ENCODE results near the gene FAM193B. TPM values are rescaled to one million over a fixed set of nuclear protein-coding genes. Genes with fewer than 3 reads are reported as not detected.

The FAM193B gene
- total and polyA plus RNA-seq, 2 of the 13 experiments (the other 11 are each of a cell fraction or from before 2014, with no cell fraction given), result 21.2 to 40.9 TPM

DNA sequence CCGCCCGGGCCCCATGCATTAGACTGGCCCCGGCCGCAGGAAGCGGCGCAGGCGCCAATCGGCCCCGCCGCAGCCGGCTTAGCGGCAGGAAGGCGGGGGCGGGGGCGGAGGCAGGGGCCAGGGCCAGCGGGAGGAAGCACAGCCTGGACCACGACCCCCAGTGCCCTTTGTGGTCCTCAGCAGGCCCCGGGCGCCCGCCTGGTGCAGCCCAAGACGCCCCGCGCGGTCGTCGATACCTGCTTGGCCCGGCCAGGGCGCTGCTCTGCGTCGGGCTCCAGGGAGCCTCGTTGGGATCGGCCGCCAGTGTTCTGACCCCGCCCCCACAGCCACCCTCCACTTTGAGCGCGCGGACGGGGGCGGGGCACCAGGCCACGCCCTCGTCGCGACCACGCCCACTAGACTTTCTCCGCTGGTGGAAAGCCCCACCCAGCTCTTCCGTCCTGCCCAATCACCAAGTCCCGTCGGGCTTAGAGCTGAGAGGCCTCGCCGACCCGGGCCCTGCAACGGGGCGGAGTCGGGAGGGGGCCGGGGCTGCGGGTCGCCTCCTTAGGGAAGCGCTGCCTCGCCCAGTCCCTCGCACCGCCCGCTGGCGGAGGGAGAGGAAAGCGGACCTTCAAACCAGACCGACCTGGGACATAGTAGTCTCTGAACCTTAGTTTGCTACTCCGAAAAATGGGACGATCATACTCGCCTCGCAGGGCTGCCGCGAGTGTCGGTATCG lies 56.9 kb downstream of the FAM193B start, which contains the start of gene PDLIM7 (continued):
- TF ChIP-seq, protein P1, sequence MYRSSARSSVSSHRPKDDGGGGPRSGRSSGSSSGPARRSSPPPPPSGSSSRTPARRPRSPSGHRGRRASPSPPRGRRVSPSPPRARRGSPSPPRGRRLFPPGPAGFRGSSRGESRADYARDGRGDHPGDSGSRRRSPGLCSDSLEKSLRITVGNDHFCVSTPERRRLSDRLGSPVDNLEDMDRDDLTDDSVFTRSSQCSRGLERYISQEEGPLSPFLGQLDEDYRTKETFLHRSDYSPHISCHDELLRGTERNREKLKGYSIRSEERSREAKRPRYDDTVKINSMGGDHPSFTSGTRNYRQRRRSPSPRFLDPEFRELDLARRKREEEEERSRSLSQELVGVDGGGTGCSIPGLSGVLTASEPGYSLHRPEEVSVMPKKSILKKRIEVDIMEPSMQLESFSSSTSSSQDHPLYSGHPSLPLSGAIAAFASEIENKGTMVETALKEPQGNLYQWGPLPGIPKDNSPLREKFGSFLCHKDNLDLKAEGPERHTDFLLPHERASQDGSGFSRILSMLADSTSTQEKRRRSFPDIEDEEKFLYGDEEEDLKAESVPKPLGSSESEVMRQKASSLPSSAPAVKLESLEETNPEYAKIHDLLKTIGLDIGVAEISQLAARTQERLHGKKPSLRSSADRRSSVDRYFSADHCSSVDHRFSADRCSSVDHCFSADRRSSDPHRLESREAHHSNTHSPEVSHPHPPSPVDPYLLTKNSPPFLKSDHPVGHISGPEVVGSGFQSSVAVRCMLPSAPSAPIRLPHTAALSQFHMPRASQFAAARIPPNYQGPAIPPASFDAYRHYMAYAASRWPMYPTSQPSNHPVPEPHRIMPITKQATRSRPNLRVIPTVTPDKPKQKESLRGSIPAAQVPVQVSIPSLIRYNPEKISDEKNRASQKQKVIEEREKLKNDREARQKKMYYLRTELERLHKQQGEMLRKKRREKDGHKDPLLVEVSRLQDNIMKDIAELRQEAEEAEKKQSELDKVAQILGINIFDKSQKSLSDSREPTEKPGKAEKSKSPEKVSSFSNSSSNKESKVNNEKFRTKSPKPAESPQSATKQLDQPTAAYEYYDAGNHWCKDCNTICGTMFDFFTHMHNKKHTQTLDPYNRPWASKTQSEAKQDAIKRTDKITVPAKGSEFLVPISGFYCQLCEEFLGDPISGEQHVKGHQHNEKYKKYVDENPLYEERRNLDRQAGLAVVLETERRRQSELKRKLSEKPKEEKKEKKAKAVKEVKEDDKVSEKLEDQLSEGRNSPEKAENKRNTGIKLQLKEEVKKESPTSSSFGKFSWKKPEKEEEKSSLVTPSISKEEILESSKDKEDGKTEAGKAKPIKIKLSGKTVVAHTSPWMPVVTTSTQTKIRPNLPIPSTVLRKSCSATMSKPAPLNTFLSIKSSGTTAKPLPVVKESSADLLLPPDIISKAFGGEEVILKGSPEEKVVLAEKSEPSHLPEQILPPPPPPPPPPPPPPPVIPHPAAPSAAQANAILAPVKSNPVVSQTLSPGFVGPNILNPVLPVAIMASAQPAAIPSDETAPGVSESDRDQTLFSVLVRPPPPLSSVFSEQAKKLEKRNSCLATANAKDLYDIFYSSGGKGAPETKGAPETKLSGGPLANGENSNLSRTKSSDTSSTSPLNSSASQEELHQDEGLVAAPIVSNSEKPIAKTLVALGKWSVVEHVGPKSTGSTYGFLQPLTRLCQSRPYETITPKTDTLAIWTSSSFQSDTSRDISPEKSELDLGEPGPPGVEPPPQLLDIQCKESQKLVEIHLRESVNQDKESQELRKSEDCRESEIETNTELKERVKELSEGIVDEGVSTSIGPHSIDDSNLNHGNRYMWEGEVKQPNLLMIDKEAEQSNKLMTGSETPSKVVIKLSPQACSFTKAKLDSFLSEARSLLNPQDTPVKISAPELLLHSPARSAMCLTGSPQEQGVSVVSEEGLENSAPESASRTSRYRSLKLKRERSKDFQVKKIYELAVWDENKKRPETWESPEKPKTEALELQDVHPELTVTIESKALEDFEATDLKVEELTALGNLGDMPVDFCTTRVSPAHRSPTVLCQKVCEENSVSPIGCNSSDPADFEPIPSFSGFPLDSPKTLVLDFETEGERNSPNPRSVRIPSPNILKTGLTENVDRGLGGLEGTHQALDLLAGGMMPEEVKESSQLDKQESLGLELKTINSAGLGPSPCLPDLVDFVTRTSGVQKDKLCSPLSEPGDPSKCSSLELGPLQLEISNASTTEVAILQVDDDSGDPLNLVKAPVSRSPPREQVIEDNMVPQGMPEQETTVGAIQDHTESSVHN (CRISPR knock-in tag; IDR thresholded peaks at IDR 0.05), result no peak
- TF ChIP-seq MXD4 (CRISPR knock-in tag; IDR thresholded peaks at IDR 0.05), result no peak
- no peak; the same call in 1 of the 2 replicates for TF ChIP-seq ZNF747 (CRISPR knock-in tag; IDR thresholded peaks at IDR 0.05; ENCODE audit: borderline replicate concordance)
- TF ChIP-seq NR3C1 (CRISPR knock-in tag; IDR thresholded peaks at IDR 0.05), result no peak
- TF ChIP-seq CEBPG (CRISPR knock-in tag; IDR thresholded peaks at IDR 0.05), result no peak
- TF ChIP-seq HOXA9 (CRISPR knock-in tag; IDR thresholded peaks at IDR 0.05; ENCODE audit: borderline replicate concordance), result no peak
